ENCODE results near the gene PDLIM1.

- TF ChIP-seq POLR2A (IDR thresholded peaks at IDR 0.05; ENCODE audit: control extremely low read depth in 1 of 2, low read depth in 2 of 2, low read length in 2 of 2) (no peak), PHF8 (conservative IDR thresholded peaks at IDR 0.05; ENCODE audit: low read depth, low read length) (no peak), SP4 (IDR thresholded peaks at IDR 0.05; ENCODE audit: low read length) (no peak), TEAD4 (IDR thresholded peaks at IDR 0.05; ENCODE audit: low read depth, low read length) (no peak), CTCF (IDR thresholded peaks at IDR 0.05; ENCODE audit: control extremely low read depth in 1 of 3, insufficient read depth in 1 of 3, low read depth in 1 of 3, low read length in 3 of 3) (no peak), POLR2AphosphoS5 (IDR thresholded peaks at IDR 0.05; ENCODE audit: low read depth, low read length) (no peak)
Measured at GRCh38 chr10:95263864-95264226, 27.0 kb downstream of the PDLIM1 start.

All from H1 (cell line).